ENCODE measurements around the gene SLC5A4. TPM values are rescaled to one million over a fixed set of nuclear protein-coding genes. Genes with fewer than 3 reads are reported as not detected.

Gene SLC5A4
- total and polyA plus RNA-seq, 10 of the 15 experiments (the other 5 are each of a cell fraction or from before 2014, with no cell fraction given), result not detected

- 13% methylated on average over 11 of the region's 11 CpGs for WGBS (ENCODE audit: insufficient coverage, insufficient replicate concordance, low lambda C conversion rate, missing lambda C conversion rate)
- ATAC-seq (no peak), FAIRE-seq (no peak), DNase-seq (ENCODE audit: low read depth, low spot score) (no peak)
- no peak overlapping the region for H3K27ac ChIP-seq (ENCODE audit: control insufficient read depth, insufficient read depth)
- RAD21 ChIA-PET (ENCODE audit: unreplicated experiment), result no interaction called here
- H4K20me1 ChIP-seq (ENCODE audit: control insufficient read depth, insufficient read depth), result no peaks in the 10 kb centered on the region
- no peak overlapping the region for H3K4me2 ChIP-seq (ENCODE audit: control insufficient read depth, insufficient read depth)
- no peaks in the 10 kb centered on the region for H3K4me1 ChIP-seq (ENCODE audit: control insufficient read depth, insufficient read depth, low read length)
- BruUV-seq (replicated peaks), result no TSS peak
- in situ Hi-C loops (cut with MboI), result no loop called here
- SMC1A ChIA-PET (ENCODE audit: uncharacterized antibody, unreplicated experiment), result no interaction called here
- intact Hi-C loops (cut with micrococcal nuclease; ENCODE audit: unreplicated experiment), result no loop called here
- CTCF ChIA-PET, result interaction anchor here (0.7 kb wide), 1 partner anchor 9 kb away, joined by 3 read pairs; no protein-coding TSS in a partner anchor
- H3K9me3 ChIP-seq (replicated peaks; ENCODE audit: control insufficient read depth, insufficient read depth, low read length), result no peaks in the 10 kb centered on the region
- no peak overlapping the region for H3K4me3 ChIP-seq
- H3K79me2 ChIP-seq (ENCODE audit: control insufficient read depth, insufficient read depth, low read length), result no peaks in the 10 kb centered on the region
- no peaks in the 10 kb centered on the region for H3K36me3 ChIP-seq (ENCODE audit: control insufficient read depth in 2 of 2, insufficient read depth in 2 of 2, low read length in 1 of 2)
- peaks cover 0 to 3% of the 10 kb centered on the region in 2 experiments; a peak in 3 of 4 replicates for H3K27me3 ChIP-seq (replicated peaks in 1 of 2; ENCODE audit: control insufficient read depth in 2 of 2, insufficient read depth in 2 of 2, low read length in 1 of 2)
- POLR2A ChIA-PET, result interaction anchor here (0.6 kb wide), 1 partner anchor 298 kb away, joined by 3 read pairs; no protein-coding TSS in a partner anchor
- H3K9ac ChIP-seq (ENCODE audit: control insufficient read depth, insufficient read depth, low read length), result no peak overlapping the region
- H2AFZ ChIP-seq (ENCODE audit: control insufficient read depth, low read depth, low read length), result no peak overlapping the region
- TF ChIP-seq NBN (IDR thresholded peaks at IDR 0.05) (no peak), SP1 (IDR thresholded peaks at IDR 0.05; ENCODE audit: low read depth, low read length) (no peak), YY1 (IDR thresholded peaks at IDR 0.05; ENCODE audit: low read depth, low read length) (no peak), SIX5 (IDR thresholded peaks at IDR 0.05; ENCODE audit: low read depth, low read length, severe bottlenecking) (no peak), SUPT20H (IDR thresholded peaks at IDR 0.05; ENCODE audit: borderline replicate concordance, control insufficient read depth, low read depth, low read length) (no peak), ELK1 (IDR thresholded peaks at IDR 0.05; ENCODE audit: low read depth, low read length) (no peak), CTCF (IDR thresholded peaks at IDR 0.05 in 2 of 3, conservative IDR thresholded peaks at IDR 0.05 in 1 of 3; ENCODE audit: control insufficient read depth in 2 of 3, extremely low read depth in 1 of 3, insufficient read depth in 1 of 3, low read depth in 3 of 3, low read length in 3 of 3) (no peak), CBFB (IDR thresholded peaks at IDR 0.05; ENCODE audit: low read depth) (no peak), NKRF (conservative IDR thresholded peaks at IDR 0.05) (no peak), ATF7 (IDR thresholded peaks at IDR 0.05; ENCODE audit: low read depth) (no peak), POLR2AphosphoS5 (IDR thresholded peaks at IDR 0.05; ENCODE audit: low read length) (no peak), CUX1 (IDR thresholded peaks at IDR 0.05; ENCODE audit: insufficient replicate concordance, low read depth, low read length) (no peak), TCF12 (IDR thresholded peaks at IDR 0.05; ENCODE audit: low read depth, low read length) (no peak), MXI1 (IDR thresholded peaks at IDR 0.05; ENCODE audit: low read depth, low read length) (no peak), BMI1 (IDR thresholded peaks at IDR 0.05; ENCODE audit: borderline replicate concordance) (no peak)
Observed at GRCh38 chr22:32281072-32281471, 25.9 kb upstream of the SLC5A4 start.
